ENCODE data around the gene MPPED1. TPM values are rescaled to one million over a fixed set of nuclear protein-coding genes. Genes with fewer than 3 reads are reported as not detected.
A peak's percentile ranks its signal among the peaks of the same experiment; 100 is the strongest.

Gene MPPED1
- total and polyA plus RNA-seq, 8 donors = 0.19 to 1.5 (median 0.47) TPM; not detected in 4

DNA sequence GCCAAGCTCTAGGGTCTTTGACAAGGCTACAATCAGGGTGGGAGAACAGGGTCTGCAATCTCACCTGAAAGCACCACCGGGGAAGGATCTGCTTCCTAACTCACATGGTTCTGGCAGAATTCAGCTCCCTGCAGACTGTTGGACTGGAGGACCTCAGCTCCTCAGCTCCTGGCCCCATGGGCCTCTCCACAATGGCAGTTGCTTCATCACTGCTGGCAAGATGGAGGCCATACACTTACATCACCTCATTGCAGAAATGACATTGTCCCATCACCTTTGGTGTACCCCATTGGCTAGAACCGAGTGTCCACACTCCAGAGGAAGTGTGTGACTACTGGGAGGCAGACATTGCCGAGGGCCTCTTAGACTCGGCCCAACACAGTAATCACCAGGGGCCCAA lies 20.9 kb upstream of the MPPED1 start:
- Histone ChIP-seq H3K36me3 (no peaks in the 10 kb centered on the region), H3K27me3 (peaks cover 0 to 25% (median 8%) of the 10 kb centered on the region in 3 donors), H3K9me3 (no peaks in the 10 kb centered on the region), H3K27ac (no peak overlapping the region), H3K4me3 (no peak overlapping the region), H3K4me1 (peaks cover 0 to 11% (median 5%) of the 10 kb centered on the region in 4 donors)
- WGBS, 5 donors = 62 to 88% (median 80%) methylated on average over 3 to 4 of the region's 4 CpGs
- DNase-seq = no peak
- TF ChIP-seq POLR2A (IDR thresholded peaks at IDR 0.05) = no peak
- no peak for TF ChIP-seq POLR2AphosphoS5 (IDR thresholded peaks at IDR 0.05)
- no peak for TF ChIP-seq EP300 (IDR thresholded peaks at IDR 0.05)
- TF ChIP-seq, protein P1, sequence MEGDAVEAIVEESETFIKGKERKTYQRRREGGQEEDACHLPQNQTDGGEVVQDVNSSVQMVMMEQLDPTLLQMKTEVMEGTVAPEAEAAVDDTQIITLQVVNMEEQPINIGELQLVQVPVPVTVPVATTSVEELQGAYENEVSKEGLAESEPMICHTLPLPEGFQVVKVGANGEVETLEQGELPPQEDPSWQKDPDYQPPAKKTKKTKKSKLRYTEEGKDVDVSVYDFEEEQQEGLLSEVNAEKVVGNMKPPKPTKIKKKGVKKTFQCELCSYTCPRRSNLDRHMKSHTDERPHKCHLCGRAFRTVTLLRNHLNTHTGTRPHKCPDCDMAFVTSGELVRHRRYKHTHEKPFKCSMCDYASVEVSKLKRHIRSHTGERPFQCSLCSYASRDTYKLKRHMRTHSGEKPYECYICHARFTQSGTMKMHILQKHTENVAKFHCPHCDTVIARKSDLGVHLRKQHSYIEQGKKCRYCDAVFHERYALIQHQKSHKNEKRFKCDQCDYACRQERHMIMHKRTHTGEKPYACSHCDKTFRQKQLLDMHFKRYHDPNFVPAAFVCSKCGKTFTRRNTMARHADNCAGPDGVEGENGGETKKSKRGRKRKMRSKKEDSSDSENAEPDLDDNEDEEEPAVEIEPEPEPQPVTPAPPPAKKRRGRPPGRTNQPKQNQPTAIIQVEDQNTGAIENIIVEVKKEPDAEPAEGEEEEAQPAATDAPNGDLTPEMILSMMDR (IDR thresholded peaks at IDR 0.05) = no peak
- intact Hi-C loops (cut with DNase I; ENCODE audit: low total_unique reads) = no loop called here

DNA sequence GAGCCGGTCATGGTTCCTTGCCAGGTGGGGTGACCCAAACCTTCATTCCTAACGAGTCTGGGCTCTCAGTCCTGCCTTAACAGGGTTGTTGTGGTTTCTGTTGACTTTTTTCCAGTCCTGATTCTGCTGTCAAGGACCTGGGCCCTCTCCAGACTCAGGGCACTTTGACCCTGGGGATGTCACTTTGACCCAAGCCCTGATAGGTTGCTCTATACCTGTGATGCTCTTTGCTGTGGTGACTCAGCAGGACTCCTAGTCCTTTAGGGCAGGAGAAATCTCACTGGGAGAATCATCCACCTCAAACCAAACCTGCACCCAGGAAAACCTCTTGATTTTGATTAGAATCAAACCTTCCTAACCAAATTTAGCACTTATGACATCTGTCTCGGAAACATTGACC lies 20.5 kb upstream of the MPPED1 start:
- H3K27me3 ChIP-seq = peaks cover 0 to 25% (median 8%) of the 10 kb centered on the region in 3 donors
- H3K4me3 ChIP-seq = no peak overlapping the region
- no peaks in the 10 kb centered on the region for H3K9me3 ChIP-seq
- intact Hi-C loops (cut with DNase I; ENCODE audit: low total_unique reads) = no loop called here
- no peak overlapping the region for H3K27ac ChIP-seq
- TF ChIP-seq POLR2AphosphoS5 (IDR thresholded peaks at IDR 0.05) (no peak), EP300 (IDR thresholded peaks at IDR 0.05) (no peak), POLR2A (IDR thresholded peaks at IDR 0.05) (no peak)
- TF ChIP-seq, protein P1 (IDR thresholded peaks at IDR 0.05) = no peak
- DNase-seq = no peak
- H3K36me3 ChIP-seq = no peaks in the 10 kb centered on the region
- H3K4me1 ChIP-seq = peaks cover 0 to 9% (median 3%) of the 10 kb centered on the region in 4 donors
- 65 to 88% (median 68%) methylated on average over 3 of the region's 3 CpGs for WGBS, 5 donors

DNA sequence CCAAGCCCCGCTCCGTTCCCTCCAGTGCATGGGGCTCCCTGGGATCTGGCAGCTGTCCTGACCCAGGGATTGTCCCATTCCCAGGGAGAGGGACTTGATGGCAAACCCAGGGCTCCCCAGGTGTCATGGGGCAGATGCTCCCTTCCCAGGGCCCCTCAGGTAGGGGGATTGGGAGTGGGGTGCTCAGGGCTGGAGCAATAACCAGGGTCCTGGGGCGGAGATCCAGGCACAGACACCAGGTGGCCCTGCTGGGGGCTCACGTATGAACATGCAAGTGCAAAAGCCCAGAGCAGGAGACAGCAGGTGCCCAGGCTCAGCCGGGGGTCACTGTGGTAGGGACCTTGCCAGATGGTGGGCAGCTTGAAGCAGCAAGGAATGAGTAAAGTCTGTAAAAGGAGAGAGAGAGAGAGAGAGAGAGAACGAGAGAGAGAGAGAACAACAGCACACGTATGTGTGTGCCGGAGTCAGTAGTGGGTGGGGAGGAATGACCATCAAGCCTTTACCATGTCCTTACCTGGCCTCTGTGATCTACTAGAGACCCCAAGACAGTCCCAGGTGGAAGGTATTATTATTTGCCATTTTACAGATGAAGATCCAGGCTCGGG lies 19.3 kb upstream of the MPPED1 start:
- Histone ChIP-seq H3K4me3 (no peak overlapping the region), H3K36me3 (no peaks in the 10 kb centered on the region), H3K27ac (no peak overlapping the region), H3K27me3 (peaks cover 0 to 25% (median 0%) of the 10 kb centered on the region in 3 donors), H3K4me1 (peaks cover 0 to 18% (median 12%) of the 10 kb centered on the region in 4 donors), H3K9me3 (no peaks in the 10 kb centered on the region)
- intact Hi-C loops (cut with DNase I; ENCODE audit: low total_unique reads) = no loop called here
- WGBS, 5 donors = 88 to 92% (median 90%) methylated on average over 9 of the region's 9 CpGs
- no peak for DNase-seq
- TF ChIP-seq, protein P1 (IDR thresholded peaks at IDR 0.05) = no peak
- TF ChIP-seq POLR2AphosphoS5 (IDR thresholded peaks at IDR 0.05) = no peak
- TF ChIP-seq POLR2A (IDR thresholded peaks at IDR 0.05) = no peak
- no peak for TF ChIP-seq EP300 (IDR thresholded peaks at IDR 0.05)

DNA sequence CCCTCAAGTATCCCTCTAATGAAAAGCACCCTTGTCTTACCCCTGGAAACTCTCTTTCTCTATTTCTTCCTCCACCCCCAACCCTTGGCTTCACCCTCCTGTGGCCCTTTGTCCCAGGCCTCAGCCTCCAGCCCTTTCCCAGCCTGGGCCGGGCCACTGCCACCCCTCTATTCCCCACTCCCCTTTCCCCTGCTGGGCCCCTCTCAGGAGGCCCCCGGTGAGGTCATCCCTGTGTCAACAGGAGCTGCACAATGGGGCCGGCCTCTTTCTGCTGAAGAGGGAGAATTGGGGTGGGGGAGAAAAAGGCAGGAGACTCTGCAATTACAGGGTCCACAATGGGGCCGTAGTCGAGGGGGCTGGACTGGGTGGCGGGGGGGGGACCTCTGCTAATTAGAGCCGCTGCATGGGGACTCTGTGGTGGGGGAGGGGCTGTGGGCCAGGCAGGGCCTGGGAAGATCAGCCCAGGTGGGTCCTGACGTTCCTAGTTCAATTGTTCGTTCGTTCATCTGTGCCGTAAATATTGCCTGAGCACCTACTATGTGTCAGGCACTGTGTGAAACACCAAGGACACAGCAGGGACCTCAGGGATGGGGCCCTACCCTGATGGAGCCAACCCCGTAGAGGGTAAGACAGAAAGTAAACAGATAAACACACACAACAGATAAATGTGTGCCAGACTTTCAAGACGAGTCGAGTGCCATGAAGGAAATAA lies 18.5 kb upstream of the MPPED1 start:
- H3K36me3 ChIP-seq = no peaks in the 10 kb centered on the region
- TF ChIP-seq POLR2A (IDR thresholded peaks at IDR 0.05) (no peak), POLR2AphosphoS5 (IDR thresholded peaks at IDR 0.05) (no peak), EP300 (IDR thresholded peaks at IDR 0.05) (no peak)
- TF ChIP-seq, protein P1 (IDR thresholded peaks at IDR 0.05) = no peak
- 45 to 57% (median 52%) methylated on average over 11 to 14 of the region's 14 CpGs for WGBS, 5 donors
- no peak overlapping the region for H3K4me3 ChIP-seq
- DNase-seq = peak in 1 of 2 donors; percentile 76
- H3K27me3 ChIP-seq = peaks cover 0 to 17% (median 0%) of the 10 kb centered on the region in 3 donors
- no peak overlapping the region for H3K27ac ChIP-seq
- intact Hi-C loops (cut with DNase I; ENCODE audit: low total_unique reads) = no loop called here
- H3K4me1 ChIP-seq = peaks cover 0 to 17% (median 11%) of the 10 kb centered on the region in 4 donors
- no peaks in the 10 kb centered on the region for H3K9me3 ChIP-seq
